Fibroblast of mammary gland (primary cell): Measurements from ENCODE around the gene YJEFN3.

Experiments used
- DNase-seq: peaks from one replicate; pipeline ENCODE4 v3.0.0-alpha.2; 2010; ENCODE audit warnings: low read depth
- H3K4me3 ChIP-seq: 2 replicates; pipeline ENCODE4 v1.5.1; 2011; ENCODE audit warnings: low read depth, mild to moderate bottlenecking, low read length, moderate library complexity; ENCODE audit not compliant: control insufficient read depth
- TF ChIP-seq, protein P1 (sequence below): conservative IDR thresholded peaks from 2 replicates; pipeline ENCODE4 v1.5.1; 2011; ENCODE audit warnings: low read depth, low read length, inconsistent platforms; ENCODE audit not compliant: control insufficient read depth, insufficient read depth

Gene YJEFN3

DNA sequence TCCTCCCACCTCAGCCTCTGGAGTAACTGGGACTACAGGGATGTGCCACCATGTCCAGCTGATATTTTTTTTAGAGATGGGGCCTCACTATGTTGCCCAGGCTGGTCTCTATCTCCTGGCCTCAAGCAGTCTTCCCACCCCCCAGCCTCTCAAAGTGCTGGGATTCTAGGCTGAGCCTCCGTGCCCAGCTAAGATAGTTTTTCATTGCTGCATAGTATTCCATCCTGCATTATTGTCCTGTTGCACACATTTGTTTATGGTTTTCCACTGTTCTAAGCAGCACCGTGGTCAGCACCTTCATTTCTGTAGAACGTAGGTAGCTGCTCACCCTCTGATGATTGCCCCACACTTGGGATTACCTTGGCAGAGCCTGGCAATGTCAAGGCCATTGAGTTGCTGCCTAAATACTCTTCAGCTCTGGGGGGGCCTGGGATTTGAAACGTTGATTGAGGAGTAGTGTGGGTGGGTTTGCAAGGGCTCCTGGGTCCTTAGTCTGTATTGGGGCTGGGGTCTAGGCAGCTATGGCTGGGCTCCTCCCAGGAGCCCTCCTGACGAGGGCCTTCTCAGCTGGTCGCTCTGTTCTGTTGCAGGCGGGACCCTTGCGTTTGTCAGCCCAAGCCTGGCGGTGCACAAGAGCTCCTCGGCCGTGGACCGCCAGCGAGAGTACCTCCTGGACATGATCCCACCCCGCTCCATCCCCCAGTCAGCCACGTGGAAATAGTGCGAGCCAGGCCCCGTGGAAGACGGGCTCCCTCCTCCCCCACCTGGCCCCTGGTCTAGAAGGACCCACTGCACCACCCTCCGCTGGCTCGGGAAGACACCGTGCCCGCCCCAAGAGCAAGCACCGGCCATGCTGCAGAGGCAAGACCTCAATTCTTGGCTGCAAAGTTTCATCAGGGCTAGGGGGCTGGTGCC is 23.7 kb upstream of the YJEFN3 start:
- TF ChIP-seq, protein P1, sequence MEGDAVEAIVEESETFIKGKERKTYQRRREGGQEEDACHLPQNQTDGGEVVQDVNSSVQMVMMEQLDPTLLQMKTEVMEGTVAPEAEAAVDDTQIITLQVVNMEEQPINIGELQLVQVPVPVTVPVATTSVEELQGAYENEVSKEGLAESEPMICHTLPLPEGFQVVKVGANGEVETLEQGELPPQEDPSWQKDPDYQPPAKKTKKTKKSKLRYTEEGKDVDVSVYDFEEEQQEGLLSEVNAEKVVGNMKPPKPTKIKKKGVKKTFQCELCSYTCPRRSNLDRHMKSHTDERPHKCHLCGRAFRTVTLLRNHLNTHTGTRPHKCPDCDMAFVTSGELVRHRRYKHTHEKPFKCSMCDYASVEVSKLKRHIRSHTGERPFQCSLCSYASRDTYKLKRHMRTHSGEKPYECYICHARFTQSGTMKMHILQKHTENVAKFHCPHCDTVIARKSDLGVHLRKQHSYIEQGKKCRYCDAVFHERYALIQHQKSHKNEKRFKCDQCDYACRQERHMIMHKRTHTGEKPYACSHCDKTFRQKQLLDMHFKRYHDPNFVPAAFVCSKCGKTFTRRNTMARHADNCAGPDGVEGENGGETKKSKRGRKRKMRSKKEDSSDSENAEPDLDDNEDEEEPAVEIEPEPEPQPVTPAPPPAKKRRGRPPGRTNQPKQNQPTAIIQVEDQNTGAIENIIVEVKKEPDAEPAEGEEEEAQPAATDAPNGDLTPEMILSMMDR = no peak
- H3K4me3 ChIP-seq = no peak overlapping the region
- DNase-seq = no peak

GRCh38 chr19:19505669-19506326 is 22.9 kb upstream of the YJEFN3 start:
- TF ChIP-seq, protein P1 = no peak
- no peak for DNase-seq

GRCh38 chr19:19506592-19506991 is 22.1 kb upstream of the YJEFN3 start:
- DNase-seq = no peak
- TF ChIP-seq, protein P1 = no peak
- H3K4me3 ChIP-seq = no peak overlapping the region

More at GRCh38 chr19:19505669-19506326, 22.9 kb upstream of the YJEFN3 start:
- H3K4me3 ChIP-seq = no peak overlapping the region

DNA sequence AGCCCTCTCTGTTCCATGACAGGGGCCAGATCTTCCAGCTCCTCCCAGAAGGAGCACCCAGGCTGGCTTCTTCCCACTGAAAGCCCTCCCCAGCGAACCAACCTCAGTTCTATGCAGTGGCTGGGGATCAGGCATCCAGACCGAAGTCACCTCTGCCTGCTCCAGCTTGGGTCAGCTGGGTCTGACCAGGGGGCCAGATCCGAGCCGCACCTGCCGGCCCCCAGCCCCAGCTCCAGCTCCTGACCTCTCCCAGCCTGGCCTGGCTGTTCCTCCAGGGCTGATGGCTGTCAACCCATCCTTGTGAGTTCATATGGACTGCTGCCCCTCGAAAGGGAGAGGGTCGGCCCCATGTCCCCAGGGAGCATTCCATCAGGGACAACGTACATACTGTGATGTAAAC is 21.4 kb upstream of the YJEFN3 start:
- TF ChIP-seq, protein P1 = no peak

GRCh38 chr19:19508217-19508616 is 20.5 kb upstream of the YJEFN3 start:
- H3K4me3 ChIP-seq = no peak overlapping the region
- DNase-seq = no peak
- TF ChIP-seq, protein P1 = no peak

More for the DNA sequence above, 21.4 kb upstream of the YJEFN3 start:
- no peak overlapping the region for H3K4me3 ChIP-seq
- DNase-seq = no peak

DNA sequence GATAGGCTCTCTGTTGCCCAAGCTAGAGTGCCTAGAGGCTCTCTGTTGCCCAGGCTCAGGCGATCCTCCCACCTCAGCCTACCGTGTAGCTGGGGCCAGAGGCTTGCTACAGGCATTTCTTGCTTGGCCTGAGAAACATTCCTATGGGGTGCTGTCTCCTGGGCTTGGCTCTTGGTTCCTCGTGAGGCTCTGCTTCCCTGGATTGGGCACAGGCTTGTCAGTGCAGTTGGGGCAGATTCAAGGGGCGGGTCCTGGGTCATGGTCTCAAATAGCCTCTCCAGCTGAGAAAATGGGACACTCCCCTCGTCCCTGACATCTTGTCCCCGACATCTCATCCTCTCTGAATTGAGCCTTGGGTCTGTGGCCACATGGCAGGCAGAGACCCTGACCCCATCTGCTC is 18.3 kb upstream of the YJEFN3 start:
- H3K4me3 ChIP-seq = no peak overlapping the region
- TF ChIP-seq, protein P1 = no peak
- DNase-seq = no peak
